Hematopoietic multipotent progenitor cell treated with erythropoietin and hydrocortisone succinate and interleukin-3 and kit ligand, for 6 days (in vitro differentiated cells): Measurements from ENCODE around the gene PTOV1.

Source experiments
- DNase-seq: peaks from one replicate; pipeline ENCODE4 v3.0.0-alpha.2; 2015

PTOV1 gene

GRCh38 chr19:49892716-49893115 lies 41.8 kb downstream of the PTOV1 start:
- no peak for DNase-seq

DNA sequence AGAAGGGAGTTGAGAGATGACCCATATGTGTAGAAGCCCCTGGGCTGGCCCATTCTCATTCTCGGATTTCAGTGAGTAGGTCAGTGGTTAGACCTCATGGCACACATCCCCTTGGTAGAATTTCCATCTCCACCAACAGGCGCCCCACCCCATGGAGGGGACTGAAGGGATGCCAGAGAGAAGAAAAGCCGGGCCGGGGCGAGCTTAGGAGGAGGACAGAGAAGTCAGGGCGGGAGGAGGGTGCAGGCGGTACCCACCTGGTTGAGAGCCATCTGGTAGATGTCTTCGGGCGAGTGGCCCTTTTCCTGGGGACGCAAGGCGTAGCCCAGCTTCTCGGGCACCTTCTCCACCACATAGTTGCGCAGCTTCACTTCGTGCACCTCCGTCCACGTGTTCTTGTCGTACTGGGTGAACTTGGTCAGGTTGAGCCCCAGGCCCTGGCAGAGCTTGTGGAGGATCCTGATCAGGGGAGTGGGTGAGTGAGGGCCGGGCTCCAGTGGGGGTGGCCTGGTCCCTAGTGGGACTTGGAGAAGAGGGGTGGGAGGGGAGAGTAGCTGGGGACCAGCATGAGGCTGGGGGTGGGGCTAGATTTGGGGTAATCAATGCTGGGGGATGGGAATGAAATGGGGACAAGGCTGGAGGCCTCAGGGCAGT lies 43.2 kb downstream of the PTOV1 start:
- no peak for DNase-seq

DNA sequence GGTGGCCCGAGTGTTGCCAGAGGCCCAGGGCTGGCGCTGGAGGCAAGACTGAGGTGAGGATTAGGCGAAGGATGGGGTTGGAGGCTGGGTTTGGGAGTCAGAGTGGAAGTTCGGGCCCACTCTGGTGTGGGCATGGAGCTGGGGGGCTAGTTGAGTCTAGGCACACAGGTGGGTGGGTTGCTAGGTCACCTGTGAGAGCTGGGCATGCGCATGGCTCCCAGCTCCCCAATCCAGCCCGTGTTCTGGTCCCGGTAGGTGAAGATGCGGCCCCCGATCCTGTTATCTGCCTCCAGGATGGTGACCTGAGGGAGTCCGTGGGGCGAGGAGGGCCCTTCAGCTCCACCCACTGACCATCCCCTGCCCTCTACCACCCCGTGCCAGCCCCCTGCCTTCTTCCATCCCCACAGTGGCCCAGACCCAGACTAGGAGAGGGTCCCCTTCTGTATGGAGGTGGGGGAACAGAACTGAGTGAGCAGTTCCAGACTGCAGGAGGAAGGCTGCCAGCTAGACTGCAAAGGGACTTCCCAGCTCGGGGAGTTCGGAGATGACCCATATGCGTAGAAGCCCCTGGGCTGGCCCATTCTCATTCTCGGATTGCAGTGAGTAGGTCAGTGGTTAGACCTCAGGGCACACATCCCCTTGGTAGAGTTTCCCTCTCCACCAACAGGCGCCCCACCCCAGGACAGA lies 44.1 kb downstream of the PTOV1 start:
- no peak for DNase-seq

DNA sequence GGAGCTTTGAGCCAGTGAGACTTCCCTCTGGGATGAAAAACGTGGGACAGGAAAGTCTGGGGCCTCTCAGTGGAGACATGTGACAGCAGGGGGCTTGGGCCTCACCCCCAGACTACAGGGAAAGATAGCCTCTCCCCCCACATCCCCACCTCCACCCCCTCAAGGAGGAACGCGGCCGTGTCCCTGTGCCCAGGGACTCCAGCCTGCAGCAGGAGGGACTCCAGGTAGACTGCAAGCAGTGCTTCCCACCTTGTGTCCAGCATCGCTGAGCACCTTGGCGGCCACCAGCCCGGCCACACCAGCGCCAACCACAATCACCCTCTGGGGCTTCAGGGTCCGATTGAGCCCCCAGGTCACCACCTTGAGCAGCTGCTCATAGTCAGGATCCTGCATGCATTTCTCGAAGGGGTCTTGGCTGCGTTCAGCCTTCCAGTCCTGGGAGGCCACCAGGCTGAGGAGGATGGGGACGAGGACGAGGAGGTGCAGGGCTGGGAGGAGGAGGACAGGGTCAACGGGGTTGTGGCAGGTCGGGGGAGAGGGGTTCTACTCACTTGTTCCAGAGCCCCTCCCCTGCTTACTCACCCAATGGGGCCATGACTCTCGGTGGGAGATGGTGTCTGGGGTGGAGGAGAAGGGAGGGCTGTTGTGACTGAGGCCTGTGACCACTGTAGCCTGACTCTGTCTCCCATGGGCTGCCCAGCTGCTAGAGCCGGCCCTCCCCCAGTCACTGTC lies 44.8 kb downstream of the PTOV1 start:
- no peak for DNase-seq

DNA sequence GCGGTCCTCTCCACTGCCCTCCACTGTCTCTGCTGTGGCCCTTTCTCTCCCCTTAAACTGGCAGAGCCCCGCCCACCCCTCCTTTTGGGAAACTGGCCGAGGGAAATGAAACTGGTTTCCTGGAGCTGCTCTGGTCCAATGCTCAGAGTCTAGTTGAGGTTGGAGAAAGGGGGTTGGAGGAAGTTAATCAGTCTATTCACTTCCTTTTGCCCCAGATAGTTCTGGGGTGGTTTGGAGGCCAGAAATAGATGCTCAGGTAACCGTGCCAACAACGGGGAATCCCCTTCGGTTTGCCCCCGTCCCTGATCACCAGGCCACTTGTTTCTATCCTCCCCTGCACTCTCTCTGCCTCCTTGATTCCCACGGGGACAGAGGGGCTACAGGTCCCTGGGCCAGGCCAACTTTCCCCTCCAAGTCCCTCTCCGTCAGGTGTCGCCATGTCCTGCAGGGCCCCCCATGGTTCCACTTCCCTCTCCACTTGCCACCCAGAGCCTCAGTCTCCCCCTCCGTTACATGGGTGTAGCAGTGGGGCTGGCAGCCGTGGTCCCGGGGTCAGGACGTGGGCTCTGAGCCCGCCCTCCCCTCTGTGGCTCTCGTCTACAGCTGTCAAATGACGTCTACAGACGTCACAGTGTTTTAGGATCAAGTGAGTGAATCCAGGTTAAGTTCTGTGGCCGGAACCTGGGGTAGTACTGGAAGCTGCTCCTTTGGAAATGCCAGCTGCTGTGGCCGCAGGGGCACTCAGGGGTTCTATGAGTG lies 46.1 kb downstream of the PTOV1 start, which contains the start of gene IL4I1:
TSS of gene IL4I1 (minus strand) at position 25 of the 759 bp plus-strand sequence. CDS start 727 bp downstream, outside the sequence.
- DNase-seq = no peak

DNA sequence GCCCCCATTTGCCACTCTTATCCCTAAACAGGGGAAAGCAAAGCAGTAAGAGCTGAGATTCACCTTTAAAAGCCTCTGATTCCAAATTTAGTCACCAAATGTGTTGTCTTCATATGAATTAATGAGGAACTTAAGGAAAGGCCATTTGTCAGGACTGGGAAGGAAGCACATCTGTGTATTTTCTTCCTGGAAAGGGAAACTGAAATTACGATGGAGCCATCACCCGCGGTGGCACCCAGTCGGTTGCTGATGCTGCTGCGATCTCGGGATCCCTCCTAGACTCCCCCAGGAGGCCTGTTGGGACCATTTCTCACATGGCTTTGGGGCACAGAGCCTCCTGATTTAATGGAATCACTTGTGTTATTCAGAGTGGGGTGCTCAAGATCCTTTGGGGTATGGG lies 53.2 kb downstream of the PTOV1 start:
- no peak for DNase-seq

DNA sequence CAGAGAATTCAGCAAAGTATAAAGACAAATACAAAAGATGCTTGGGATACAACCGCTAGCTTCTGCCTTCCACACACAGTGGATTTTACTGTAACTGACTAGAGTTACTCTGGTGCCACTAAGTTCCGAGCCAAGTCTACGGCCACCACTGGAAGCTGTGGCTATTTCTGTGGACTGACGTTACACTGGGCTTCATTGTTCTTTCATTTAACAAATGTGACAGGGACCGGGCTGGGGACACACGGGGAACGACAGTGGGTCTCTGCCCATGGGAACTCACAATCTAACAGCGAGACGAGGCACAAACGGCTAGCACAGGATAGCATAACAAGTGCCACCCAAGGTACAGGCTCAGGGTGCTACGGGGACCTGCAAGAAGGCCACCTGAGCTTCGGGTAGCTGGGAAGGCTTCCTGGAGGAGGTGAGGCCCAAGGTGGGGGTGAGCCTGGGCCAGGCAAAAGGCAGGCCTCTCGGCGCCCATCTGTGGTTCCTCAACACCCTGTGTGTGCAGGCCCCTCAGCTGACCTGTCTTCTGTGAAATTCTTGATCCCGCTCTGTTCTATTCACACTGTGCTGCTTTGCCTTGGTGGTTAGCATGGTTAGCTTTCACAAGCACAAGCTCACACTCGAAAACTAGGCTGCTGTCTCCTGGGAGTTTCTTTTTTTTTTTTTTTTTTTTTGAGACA lies 56.1 kb downstream of the PTOV1 start:
- DNase-seq = no peak

GRCh38 chr19:49907745-49908446 lies 56.9 kb downstream of the PTOV1 start:
- DNase-seq = no peak

- no peak for DNase-seq
Measured at GRCh38 chr19:49908480-49909420, 57.8 kb downstream of the PTOV1 start.

- no peak for DNase-seq
Measured at GRCh38 chr19:49910179-49910578, 59.2 kb downstream of the PTOV1 start.
